ENCODE results near the gene TFDP1.
"Not testable (repeated sequence)": the region's sequence is repeated elsewhere in the genome, so short reads cannot be mapped to it uniquely, and the experiment has no call there.

Gene TFDP1

DNA sequence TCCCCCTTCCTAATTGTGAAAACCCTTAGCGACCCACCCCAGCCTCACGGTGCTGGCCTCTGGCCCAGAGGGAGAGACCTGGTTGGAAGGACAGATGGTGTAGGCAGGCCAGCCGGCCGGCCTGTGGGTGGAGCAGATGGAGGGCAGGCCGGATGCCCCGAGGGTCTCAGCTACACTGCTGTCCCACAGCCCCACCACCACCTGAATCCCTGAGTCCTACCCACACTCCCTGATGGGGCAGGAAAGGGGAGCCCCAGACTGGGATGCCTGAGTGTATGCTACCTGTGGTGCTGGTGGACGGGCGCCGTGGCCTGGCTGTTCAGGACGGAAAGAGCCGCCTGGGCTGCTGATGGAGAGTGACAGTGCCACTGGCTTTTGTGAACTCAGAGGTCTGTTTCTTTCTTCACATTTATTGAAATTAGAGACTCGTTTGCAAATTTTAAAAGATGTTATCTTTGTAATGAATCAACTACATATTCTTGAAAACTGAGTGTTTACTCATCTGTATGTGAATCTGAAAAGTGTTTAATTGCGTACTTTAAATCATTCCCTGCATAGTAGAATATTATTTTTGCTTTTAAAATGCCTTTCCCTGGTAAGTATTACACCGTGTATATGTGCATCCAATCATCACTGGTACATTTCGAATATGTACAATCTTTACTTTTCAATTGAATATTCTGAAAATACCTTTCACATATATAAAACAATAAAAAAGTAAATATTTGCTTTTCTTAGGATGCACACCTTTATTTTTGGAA is 35.7 kb downstream of the TFDP1 start:
- H3K27me3 ChIP-seq (ENCODE audit: insufficient read depth, poor library complexity, severe bottlenecking) = no peaks in the 10 kb centered on the region
- no peak overlapping the region for H3K4me3 ChIP-seq (replicated peaks; ENCODE audit: insufficient read depth, low read length)
- TF ChIP-seq GABPA (IDR thresholded peaks at IDR 0.05; ENCODE audit: low read depth) (no peak), SPI1 (IDR thresholded peaks at IDR 0.05; ENCODE audit: borderline replicate concordance, low read depth) (no peak), POLR2AphosphoS5 (IDR thresholded peaks at IDR 0.05; ENCODE audit: low read depth) (no peak)
- TF ChIP-seq, protein P1, sequence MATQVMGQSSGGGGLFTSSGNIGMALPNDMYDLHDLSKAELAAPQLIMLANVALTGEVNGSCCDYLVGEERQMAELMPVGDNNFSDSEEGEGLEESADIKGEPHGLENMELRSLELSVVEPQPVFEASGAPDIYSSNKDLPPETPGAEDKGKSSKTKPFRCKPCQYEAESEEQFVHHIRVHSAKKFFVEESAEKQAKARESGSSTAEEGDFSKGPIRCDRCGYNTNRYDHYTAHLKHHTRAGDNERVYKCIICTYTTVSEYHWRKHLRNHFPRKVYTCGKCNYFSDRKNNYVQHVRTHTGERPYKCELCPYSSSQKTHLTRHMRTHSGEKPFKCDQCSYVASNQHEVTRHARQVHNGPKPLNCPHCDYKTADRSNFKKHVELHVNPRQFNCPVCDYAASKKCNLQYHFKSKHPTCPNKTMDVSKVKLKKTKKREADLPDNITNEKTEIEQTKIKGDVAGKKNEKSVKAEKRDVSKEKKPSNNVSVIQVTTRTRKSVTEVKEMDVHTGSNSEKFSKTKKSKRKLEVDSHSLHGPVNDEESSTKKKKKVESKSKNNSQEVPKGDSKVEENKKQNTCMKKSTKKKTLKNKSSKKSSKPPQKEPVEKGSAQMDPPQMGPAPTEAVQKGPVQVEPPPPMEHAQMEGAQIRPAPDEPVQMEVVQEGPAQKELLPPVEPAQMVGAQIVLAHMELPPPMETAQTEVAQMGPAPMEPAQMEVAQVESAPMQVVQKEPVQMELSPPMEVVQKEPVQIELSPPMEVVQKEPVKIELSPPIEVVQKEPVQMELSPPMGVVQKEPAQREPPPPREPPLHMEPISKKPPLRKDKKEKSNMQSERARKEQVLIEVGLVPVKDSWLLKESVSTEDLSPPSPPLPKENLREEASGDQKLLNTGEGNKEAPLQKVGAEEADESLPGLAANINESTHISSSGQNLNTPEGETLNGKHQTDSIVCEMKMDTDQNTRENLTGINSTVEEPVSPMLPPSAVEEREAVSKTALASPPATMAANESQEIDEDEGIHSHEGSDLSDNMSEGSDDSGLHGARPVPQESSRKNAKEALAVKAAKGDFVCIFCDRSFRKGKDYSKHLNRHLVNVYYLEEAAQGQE (IDR thresholded peaks at IDR 0.05; ENCODE audit: insufficient replicate concordance, low read depth) = no peak
- TF ChIP-seq, protein P2, sequence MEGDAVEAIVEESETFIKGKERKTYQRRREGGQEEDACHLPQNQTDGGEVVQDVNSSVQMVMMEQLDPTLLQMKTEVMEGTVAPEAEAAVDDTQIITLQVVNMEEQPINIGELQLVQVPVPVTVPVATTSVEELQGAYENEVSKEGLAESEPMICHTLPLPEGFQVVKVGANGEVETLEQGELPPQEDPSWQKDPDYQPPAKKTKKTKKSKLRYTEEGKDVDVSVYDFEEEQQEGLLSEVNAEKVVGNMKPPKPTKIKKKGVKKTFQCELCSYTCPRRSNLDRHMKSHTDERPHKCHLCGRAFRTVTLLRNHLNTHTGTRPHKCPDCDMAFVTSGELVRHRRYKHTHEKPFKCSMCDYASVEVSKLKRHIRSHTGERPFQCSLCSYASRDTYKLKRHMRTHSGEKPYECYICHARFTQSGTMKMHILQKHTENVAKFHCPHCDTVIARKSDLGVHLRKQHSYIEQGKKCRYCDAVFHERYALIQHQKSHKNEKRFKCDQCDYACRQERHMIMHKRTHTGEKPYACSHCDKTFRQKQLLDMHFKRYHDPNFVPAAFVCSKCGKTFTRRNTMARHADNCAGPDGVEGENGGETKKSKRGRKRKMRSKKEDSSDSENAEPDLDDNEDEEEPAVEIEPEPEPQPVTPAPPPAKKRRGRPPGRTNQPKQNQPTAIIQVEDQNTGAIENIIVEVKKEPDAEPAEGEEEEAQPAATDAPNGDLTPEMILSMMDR (IDR thresholded peaks at IDR 0.05; ENCODE audit: insufficient read depth, low read length) = no peak
- no peak for DNase-seq (ENCODE audit: low read depth in 1 of 2, low spot score in 1 of 2)
- no peak overlapping the region for H3K27ac ChIP-seq (replicated peaks)

DNA sequence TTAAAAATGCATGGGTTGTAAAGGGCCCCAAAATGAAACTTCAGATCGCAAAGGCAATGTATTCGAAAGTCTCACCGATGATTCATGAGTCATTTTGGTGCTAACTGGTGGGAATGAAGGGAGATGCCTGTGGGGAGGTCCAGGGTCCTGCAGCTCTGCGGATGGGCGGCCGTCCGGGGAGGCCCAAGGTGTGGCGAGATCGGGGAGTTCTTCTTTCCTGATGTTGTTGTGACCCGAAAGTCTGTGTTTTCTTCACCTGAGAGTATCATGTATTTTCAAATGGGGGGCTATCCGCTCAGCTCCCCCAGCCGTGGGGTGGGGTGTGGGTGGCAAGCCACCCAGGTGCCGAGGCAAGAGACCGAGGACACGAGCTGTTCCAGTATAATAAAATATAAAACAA is 36.5 kb downstream of the TFDP1 start:
- Histone ChIP-seq H3K27me3 (ENCODE audit: insufficient read depth, poor library complexity, severe bottlenecking) (no peaks in the 10 kb centered on the region), H3K4me3 (replicated peaks; ENCODE audit: insufficient read depth, low read length) (no peak overlapping the region), H3K27ac (replicated peaks) (no peak overlapping the region)
- TF ChIP-seq POLR2AphosphoS5 (IDR thresholded peaks at IDR 0.05; ENCODE audit: low read depth) (no peak), SPI1 (IDR thresholded peaks at IDR 0.05; ENCODE audit: borderline replicate concordance, low read depth) (no peak), GABPA (IDR thresholded peaks at IDR 0.05; ENCODE audit: low read depth) (no peak)
- TF ChIP-seq, protein P2 (IDR thresholded peaks at IDR 0.05; ENCODE audit: insufficient read depth, low read length) = no peak
- TF ChIP-seq, protein P1 (IDR thresholded peaks at IDR 0.05; ENCODE audit: insufficient replicate concordance, low read depth) = no peak
- DNase-seq (ENCODE audit: low read depth in 1 of 2, low spot score in 1 of 2) = no peak

DNA sequence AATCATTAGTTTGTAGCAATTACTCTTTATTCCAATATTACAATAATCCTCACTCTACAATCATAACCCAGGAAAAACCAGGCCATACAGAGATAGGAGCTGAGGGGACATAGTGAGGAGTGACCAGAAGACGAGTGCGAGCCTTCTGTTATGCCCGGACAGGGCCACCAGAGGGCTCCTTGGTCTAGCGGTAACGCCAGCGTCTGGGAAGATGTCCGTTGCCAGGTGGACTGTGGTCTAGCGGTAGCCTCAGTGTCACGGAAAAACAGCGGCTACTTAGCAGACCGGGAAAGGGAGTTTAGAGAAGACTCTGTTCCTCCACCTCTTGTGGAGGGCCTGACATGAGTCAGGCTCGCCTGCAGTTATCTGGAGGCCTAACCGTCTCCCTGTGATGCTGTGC is 36.9 kb downstream of the TFDP1 start:
- H3K4me3 ChIP-seq (replicated peaks; ENCODE audit: insufficient read depth, low read length); H3K27ac ChIP-seq (replicated peaks); DNase-seq (ENCODE audit: low read depth in 1 of 2, low spot score in 1 of 2); H3K27me3 ChIP-seq (ENCODE audit: insufficient read depth, poor library complexity, severe bottlenecking): not testable (repeated sequence)

DNA sequence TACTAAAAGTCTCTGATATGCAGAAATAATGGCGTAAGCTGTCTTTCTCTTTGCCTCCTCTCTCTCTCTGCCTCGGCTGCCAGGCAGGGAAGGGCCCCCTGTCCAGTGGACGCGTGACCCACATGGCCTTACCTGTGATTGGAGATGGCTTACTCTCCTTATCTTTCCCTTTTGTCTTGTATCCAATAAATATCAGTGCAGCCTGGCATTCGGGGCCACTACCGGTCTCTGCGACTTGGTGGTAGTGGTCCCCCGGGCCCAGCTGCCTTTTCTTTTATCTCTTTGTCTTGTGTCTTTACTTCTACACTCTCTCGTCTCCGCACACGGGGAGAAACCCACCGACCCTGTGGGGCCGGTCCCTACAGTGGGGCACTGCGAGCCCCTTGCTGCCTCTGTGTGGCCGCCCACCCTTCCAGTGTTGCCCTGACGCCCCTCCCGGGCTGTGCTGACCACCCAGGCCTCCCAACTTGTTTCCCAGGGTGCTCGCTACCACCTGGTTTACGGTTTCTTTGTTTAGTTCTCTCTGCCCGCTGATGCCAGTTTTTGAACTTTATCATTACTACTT is 37.5 kb downstream of the TFDP1 start:
- not testable (repeated sequence) for DNase-seq (ENCODE audit: low read depth in 1 of 2, low spot score in 1 of 2)

More for the DNA sequence above, 37.5 kb downstream of the TFDP1 start:
- not testable (repeated sequence) for H3K4me3 ChIP-seq (replicated peaks; ENCODE audit: insufficient read depth, low read length); H3K27me3 ChIP-seq (ENCODE audit: insufficient read depth, poor library complexity, severe bottlenecking); H3K27ac ChIP-seq (replicated peaks)

Measured in HL-60 (cell line).